Measurements from ENCODE around the gene TMEM178B. TPM values are rescaled to one million over a fixed set of nuclear protein-coding genes. Genes with fewer than 3 reads are reported as not detected.

Gene TMEM178B
- polyA plus RNA-seq, 1 donor (not counting 4 experiments of a cell fraction or from before 2014, with no cell fraction given): not detected

DNA sequence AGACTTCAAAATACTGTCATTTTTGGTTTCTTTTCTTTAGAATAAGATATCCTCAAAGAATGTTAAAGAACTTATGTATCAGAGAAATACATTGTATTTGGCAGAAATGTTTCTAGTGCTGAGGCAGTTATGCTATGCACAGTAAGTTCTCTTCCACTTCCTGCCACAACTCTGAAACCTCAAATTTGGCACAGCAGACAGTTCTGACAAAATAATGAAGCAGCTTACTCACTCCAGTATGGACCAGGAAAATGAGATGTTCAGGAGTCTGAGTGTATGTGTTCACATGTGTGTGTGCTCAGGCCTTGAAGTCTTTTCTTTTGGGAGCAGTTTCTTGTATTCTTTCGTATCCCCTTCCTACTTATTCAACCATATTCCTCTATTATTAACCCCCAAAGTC lies 280.4 kb downstream of the TMEM178B start:
- Histone ChIP-seq H3K4me3 (ENCODE audit: control insufficient read depth in 2 of 3, extremely low read depth in 1 of 3, insufficient read depth in 2 of 3, low read depth in 1 of 3, low read length in 3 of 3) (no peak overlapping the region), H3K36me3 (ENCODE audit: control insufficient read depth in 2 of 2, extremely low read depth in 1 of 2, insufficient read depth in 2 of 2, low read length in 2 of 2) (no peaks in the 10 kb centered on the region), H3K9me3 (ENCODE audit: control insufficient read depth, low read depth, low read length) (no peaks in the 10 kb centered on the region), H3K9ac (ENCODE audit: control insufficient read depth, extremely low read depth, insufficient read depth, low read length) (no peak overlapping the region), H3K4me2 (ENCODE audit: control insufficient read depth, extremely low read depth, insufficient read depth, low read depth, low read length) (no peak overlapping the region), H4K20me1 (ENCODE audit: control insufficient read depth, extremely low read depth, insufficient read depth, low read length) (no peaks in the 10 kb centered on the region), H3K4me1 (ENCODE audit: control insufficient read depth, extremely low read depth, insufficient read depth, low read length) (no peaks in the 10 kb centered on the region), H3K79me2 (ENCODE audit: control insufficient read depth, insufficient read depth, low read length) (no peaks in the 10 kb centered on the region), H3K9me1 (ENCODE audit: control insufficient read depth, extremely low read depth, insufficient read depth, low read length) (no peaks in the 10 kb centered on the region), H3K27me3 (ENCODE audit: control insufficient read depth, extremely low read depth, insufficient read depth, low read length) (no peaks in the 10 kb centered on the region), H3K27ac (ENCODE audit: control insufficient read depth, insufficient read depth, low read length) (no peak overlapping the region), H2AFZ (ENCODE audit: control insufficient read depth, low read length) (no peak overlapping the region)
- FAIRE-seq (no peak), DNase-seq (ENCODE audit: low read depth, low spot score) (no peak)
- TF ChIP-seq, protein P1, sequence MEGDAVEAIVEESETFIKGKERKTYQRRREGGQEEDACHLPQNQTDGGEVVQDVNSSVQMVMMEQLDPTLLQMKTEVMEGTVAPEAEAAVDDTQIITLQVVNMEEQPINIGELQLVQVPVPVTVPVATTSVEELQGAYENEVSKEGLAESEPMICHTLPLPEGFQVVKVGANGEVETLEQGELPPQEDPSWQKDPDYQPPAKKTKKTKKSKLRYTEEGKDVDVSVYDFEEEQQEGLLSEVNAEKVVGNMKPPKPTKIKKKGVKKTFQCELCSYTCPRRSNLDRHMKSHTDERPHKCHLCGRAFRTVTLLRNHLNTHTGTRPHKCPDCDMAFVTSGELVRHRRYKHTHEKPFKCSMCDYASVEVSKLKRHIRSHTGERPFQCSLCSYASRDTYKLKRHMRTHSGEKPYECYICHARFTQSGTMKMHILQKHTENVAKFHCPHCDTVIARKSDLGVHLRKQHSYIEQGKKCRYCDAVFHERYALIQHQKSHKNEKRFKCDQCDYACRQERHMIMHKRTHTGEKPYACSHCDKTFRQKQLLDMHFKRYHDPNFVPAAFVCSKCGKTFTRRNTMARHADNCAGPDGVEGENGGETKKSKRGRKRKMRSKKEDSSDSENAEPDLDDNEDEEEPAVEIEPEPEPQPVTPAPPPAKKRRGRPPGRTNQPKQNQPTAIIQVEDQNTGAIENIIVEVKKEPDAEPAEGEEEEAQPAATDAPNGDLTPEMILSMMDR (optimal IDR thresholded peaks at IDR 0.05 in 1 of 3, IDR thresholded peaks at IDR 0.05 in 1 of 3, conservative IDR thresholded peaks at IDR 0.05 in 1 of 3; ENCODE audit: extremely low read depth in 1 of 3, insufficient read depth in 2 of 3, low read length in 3 of 3): no peak
- TF ChIP-seq EZH2 (IDR thresholded peaks at IDR 0.05; ENCODE audit: low read length): no peak
- dilution Hi-C loops (cut with MboI; ENCODE audit: extremely low pct_ligation_motif_present, low sequenced_read_pairs): no loop called here

DNA sequence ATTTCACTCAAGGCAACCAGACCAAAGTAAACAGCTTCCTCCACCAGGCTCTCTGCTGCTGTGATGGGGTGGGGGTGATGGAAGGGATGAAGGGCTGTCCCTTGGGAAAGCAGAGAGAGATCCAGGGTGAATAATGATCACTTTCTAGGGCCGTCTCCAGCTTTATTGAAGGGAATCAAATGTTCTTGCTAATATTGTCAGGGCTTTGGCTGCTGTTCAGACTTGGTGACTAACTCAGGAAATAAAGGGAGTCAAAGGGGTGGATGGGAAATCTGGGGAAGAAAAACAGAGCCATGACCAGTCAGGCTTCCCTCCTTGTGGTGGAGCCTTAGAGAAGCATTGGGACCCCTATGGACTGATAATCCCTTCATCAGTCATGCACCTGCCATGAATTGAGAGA lies 281.2 kb downstream of the TMEM178B start:
- H3K27me3 ChIP-seq (ENCODE audit: control insufficient read depth, extremely low read depth, insufficient read depth, low read length): no peaks in the 10 kb centered on the region
- no peaks in the 10 kb centered on the region for H3K36me3 ChIP-seq (ENCODE audit: control insufficient read depth in 2 of 2, extremely low read depth in 1 of 2, insufficient read depth in 2 of 2, low read length in 2 of 2)
- no peak overlapping the region for H3K9ac ChIP-seq (ENCODE audit: control insufficient read depth, extremely low read depth, insufficient read depth, low read length)
- dilution Hi-C loops (cut with MboI; ENCODE audit: extremely low pct_ligation_motif_present, low sequenced_read_pairs): no loop called here
- H4K20me1 ChIP-seq (ENCODE audit: control insufficient read depth, extremely low read depth, insufficient read depth, low read length): no peaks in the 10 kb centered on the region
- FAIRE-seq (no peak), DNase-seq (ENCODE audit: low read depth, low spot score) (no peak)
- H3K79me2 ChIP-seq (ENCODE audit: control insufficient read depth, insufficient read depth, low read length): no peaks in the 10 kb centered on the region
- H3K9me1 ChIP-seq (ENCODE audit: control insufficient read depth, extremely low read depth, insufficient read depth, low read length): no peaks in the 10 kb centered on the region
- no peak overlapping the region for H3K4me3 ChIP-seq (ENCODE audit: control insufficient read depth in 2 of 3, extremely low read depth in 1 of 3, insufficient read depth in 2 of 3, low read depth in 1 of 3, low read length in 3 of 3)
- no peak overlapping the region for H3K4me2 ChIP-seq (ENCODE audit: control insufficient read depth, extremely low read depth, insufficient read depth, low read depth, low read length)
- H2AFZ ChIP-seq (ENCODE audit: control insufficient read depth, low read length): no peak overlapping the region
- H3K4me1 ChIP-seq (ENCODE audit: control insufficient read depth, extremely low read depth, insufficient read depth, low read length): no peaks in the 10 kb centered on the region
- H3K9me3 ChIP-seq (ENCODE audit: control insufficient read depth, low read depth, low read length): no peaks in the 10 kb centered on the region
- TF ChIP-seq, protein P1 (optimal IDR thresholded peaks at IDR 0.05 in 1 of 3, IDR thresholded peaks at IDR 0.05 in 1 of 3, conservative IDR thresholded peaks at IDR 0.05 in 1 of 3; ENCODE audit: extremely low read depth in 1 of 3, insufficient read depth in 2 of 3, low read length in 3 of 3): no peak
- no peak for TF ChIP-seq EZH2 (IDR thresholded peaks at IDR 0.05; ENCODE audit: low read length)
- no peak overlapping the region for H3K27ac ChIP-seq (ENCODE audit: control insufficient read depth, insufficient read depth, low read length)
